ENCODE measurements around the gene NRG3.

NRG3 gene

DNA sequence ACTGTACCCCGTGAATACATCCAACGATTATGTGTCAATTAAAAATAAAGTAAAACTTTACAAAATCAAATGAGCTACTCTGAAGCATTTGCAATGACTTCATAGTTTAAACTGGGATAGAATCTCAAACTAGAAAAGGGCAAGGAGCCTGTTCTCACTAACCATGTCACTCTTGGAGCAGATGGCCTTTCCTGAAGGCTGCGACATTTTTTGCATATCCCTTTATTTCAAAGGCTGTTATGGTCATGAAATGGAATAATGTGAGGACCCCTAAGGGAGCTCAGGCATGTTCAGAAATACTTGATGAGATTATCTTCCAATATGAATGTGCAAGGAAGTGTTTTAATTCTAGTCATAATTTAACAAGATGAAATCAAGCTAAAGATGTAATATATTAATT is 679.4 kb downstream of the NRG3 start:
- DNase-seq (ENCODE audit: low read depth), result no peak
- H3K4me3 ChIP-seq (replicated peaks; ENCODE audit: low read depth, low read length), result no peak overlapping the region
- TF ChIP-seq, protein P1, sequence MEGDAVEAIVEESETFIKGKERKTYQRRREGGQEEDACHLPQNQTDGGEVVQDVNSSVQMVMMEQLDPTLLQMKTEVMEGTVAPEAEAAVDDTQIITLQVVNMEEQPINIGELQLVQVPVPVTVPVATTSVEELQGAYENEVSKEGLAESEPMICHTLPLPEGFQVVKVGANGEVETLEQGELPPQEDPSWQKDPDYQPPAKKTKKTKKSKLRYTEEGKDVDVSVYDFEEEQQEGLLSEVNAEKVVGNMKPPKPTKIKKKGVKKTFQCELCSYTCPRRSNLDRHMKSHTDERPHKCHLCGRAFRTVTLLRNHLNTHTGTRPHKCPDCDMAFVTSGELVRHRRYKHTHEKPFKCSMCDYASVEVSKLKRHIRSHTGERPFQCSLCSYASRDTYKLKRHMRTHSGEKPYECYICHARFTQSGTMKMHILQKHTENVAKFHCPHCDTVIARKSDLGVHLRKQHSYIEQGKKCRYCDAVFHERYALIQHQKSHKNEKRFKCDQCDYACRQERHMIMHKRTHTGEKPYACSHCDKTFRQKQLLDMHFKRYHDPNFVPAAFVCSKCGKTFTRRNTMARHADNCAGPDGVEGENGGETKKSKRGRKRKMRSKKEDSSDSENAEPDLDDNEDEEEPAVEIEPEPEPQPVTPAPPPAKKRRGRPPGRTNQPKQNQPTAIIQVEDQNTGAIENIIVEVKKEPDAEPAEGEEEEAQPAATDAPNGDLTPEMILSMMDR (IDR thresholded peaks at IDR 0.05; ENCODE audit: low read length, missing control alignments), result no peak

DNA sequence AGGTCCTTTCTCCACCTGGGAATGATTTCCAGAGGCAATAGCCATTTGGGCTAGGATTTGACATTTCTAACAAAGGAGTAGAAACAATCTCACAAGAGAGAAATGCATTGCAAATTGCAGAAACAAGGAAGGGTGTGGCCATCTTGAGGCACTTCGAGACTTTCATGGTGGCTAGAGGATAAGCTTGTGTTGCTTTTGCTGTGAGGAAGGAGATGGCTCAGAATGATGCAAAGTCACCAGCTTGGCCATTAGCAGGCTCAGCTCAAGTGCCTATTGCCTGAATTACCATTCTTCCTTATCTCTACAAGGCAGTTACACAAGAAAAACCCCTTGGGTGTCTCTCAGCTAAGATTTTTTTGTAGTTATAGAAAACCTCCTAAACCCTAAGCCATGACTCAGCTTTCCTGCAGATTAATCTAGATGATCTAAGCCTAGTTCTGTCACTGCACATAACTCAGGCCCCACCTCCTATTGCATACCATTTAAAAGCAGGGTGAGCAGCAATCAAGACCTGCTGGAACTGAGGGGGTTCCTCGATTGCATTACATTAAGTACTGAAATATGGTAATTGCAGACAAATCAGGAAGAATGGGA is 683.1 kb downstream of the NRG3 start:
- TF ChIP-seq, protein P1 (IDR thresholded peaks at IDR 0.05; ENCODE audit: low read length, missing control alignments), result no peak
- peak; percentile 36 for DNase-seq (ENCODE audit: low read depth)
- no peak overlapping the region for H3K4me3 ChIP-seq (replicated peaks; ENCODE audit: low read depth, low read length)

DNA sequence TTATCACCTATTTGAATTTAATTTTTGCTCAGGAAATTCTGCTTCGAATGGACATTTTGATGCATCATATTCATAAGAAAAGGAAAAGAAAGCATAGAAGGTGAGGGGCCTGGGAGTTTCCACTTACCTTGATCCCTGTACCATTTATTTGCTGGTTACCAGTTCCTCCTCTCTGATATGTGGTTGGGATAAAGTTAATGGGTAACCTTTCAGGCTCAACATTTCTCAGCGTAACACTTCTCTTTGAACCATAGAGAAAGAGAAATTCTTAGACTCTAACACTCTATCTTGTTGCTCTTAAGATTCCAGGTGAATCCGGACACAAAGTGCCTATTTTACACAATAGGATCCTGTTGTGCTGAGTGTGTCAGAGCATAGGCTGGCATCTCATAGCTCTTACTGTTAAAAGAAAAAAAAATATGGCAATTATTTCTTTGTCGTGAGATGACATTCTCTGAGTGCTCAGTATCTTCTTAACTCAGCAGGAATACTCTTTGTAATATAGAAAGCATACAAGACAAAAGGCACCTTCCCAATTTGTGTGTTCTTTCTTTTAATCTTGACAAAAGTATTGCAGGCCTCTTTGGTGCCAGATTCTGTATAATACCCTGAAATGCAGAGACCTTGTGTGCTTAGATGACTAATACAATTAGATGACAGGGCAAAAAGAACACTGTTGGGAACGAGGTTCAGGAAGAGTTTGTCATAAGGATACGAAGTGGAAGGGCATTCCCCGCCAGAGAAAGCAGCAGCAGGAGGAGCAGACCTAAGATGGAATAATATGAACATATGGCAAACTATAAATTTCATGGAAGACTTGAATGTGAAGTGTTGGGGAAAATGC is 689.6 kb downstream of the NRG3 start:
- TF ChIP-seq, protein P1 (IDR thresholded peaks at IDR 0.05; ENCODE audit: low read length, missing control alignments), result no peak
- DNase-seq (ENCODE audit: low read depth), result peak; percentile 28
- no peak overlapping the region for H3K4me3 ChIP-seq (replicated peaks; ENCODE audit: low read depth, low read length)

DNA sequence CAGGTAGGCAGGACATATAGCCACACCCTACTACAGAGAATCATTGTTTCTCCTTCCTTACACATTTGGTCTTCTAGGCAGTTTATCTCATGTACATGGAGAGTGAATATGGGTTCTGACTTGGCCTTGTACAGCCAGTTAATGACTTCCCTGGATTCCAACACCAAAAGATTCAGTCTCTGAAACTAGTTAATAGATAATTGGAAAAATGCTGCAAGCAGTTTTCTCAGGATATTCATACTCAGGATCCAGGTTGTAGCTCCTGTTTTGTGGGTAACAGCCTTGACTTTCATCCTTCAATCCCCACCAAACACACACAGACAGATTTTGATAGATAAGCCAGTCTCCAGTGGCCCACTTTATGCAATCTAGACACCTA is 690.2 kb downstream of the NRG3 start:
- DNase-seq (ENCODE audit: low read depth), result no peak
- TF ChIP-seq, protein P1 (IDR thresholded peaks at IDR 0.05; ENCODE audit: low read length, missing control alignments), result no peak
- H3K4me3 ChIP-seq (replicated peaks; ENCODE audit: low read depth, low read length), result no peak overlapping the region

DNA sequence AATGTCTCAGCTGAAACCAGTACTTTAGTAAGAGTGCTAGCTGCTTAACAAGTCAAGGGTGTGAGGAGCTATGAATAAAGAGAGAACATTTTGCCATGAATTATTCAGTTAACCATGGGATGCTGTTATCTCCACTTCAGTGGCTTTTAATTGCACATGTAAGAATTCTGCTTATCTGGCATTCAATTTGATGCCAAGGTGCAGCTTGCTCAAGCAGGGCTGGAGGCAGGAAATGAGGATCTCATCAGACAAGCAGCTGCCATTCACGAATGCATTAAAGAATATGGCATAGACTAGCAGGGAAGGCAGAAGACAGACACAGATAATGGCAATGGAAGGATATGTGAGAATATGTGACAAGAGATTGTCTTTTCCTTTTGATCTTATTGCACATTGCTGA is 697.8 kb downstream of the NRG3 start:
- H3K4me3 ChIP-seq (replicated peaks; ENCODE audit: low read depth, low read length), result no peak overlapping the region
- no peak for DNase-seq (ENCODE audit: low read depth)
- TF ChIP-seq, protein P1 (IDR thresholded peaks at IDR 0.05; ENCODE audit: low read length, missing control alignments), result no peak

DNA sequence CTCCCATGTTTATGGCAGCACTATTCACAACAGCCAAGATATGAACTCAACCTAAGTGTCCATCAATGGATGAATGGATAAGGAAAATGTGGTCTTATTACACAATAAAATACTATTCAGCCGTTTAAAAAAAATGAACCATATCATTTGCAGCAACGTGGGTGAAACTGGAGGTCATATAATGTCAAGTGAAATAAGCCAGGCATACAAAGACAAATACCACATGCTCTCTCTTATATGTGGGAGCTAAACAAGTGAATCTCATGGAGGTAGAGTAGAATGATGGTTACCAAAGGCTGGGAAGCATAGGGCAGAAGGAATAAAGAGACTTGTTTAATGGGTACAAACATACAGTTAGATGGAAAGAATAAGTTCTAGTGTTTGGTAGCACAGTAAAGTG is 699.1 kb downstream of the NRG3 start:
- no peak for DNase-seq (ENCODE audit: low read depth)
- H3K4me3 ChIP-seq (replicated peaks; ENCODE audit: low read depth, low read length), result no peak overlapping the region
- TF ChIP-seq, protein P1 (IDR thresholded peaks at IDR 0.05; ENCODE audit: low read length, missing control alignments), result no peak

Measured in fibroblast of pulmonary artery (primary cell).